WTC11 (cell line): ENCODE data around the gene CENPV. TPM values are rescaled to one million over a fixed set of nuclear protein-coding genes. Genes with fewer than 3 reads are reported as not detected.
"Not testable (repeated sequence)": the region's sequence is repeated elsewhere in the genome, so short reads cannot be mapped to it uniquely, and the experiment has no call there.

Source experiments
- ATAC-seq: fragments of 200-7000 bp; cut with Tn5 transposase; 2 replicates; pipeline ENCODE4 v1.10.0; 2021; ENCODE audit warnings: mild to moderate bottlenecking, moderate library complexity
- CTCF ChIA-PET: fragments of 300-600 bp; sonication (Branson Sonifier 250); formaldehyde crosslinking; loops from one replicate; lab custom pipeline; 2021; ENCODE audit warnings: antibody characterized with exemption; lab: Charles Lee
- POLR2A ChIA-PET: fragments of 350-600 bp; sonication (Branson Sonifier 250); formaldehyde crosslinking; loops from one replicate; lab custom pipeline; 2021; ENCODE audit warnings: antibody characterized with exemption; lab: Charles Lee
- DNase-seq: peaks from one replicate; pipeline ENCODE4 v3.0.0; 2021; ENCODE audit warnings: low spot score
- H3K27ac Mint-ChIP-seq: 2 replicates; pipeline ENCODE4 v1.8.0; 2021; ENCODE audit warnings: mixed read lengths
- H3K27me3 Mint-ChIP-seq: 2 replicates; pipeline ENCODE4 v1.8.0; 2021; ENCODE audit warnings: low read depth, mild to moderate bottlenecking, moderate library complexity, mixed read lengths
- H3K36me3 Mint-ChIP-seq: 2 replicates; pipeline ENCODE4 v1.8.0; 2021; ENCODE audit warnings: mixed read lengths
- H3K4me1 Mint-ChIP-seq: 2 replicates; pipeline ENCODE4 v1.8.0; 2022; ENCODE audit warnings: mixed read lengths
- H3K4me3 Mint-ChIP-seq: 2 replicates; pipeline ENCODE4 v1.8.0; 2021; ENCODE audit warnings: mild to moderate bottlenecking, moderate library complexity, mixed read lengths
- H3K9me3 Mint-ChIP-seq: 2 replicates; pipeline ENCODE4 v1.8.0; 2021; ENCODE audit warnings: mixed read lengths
- CREM ChIP-seq: sonication (generic); formaldehyde crosslinking; IDR thresholded peaks from 2 replicates; pipeline ENCODE4 v1.8.1; 2022; ENCODE audit warnings: mild to moderate bottlenecking, missing genetic modification reagents, moderate library complexity
- ESRRA ChIP-seq: sonication (generic); formaldehyde crosslinking; IDR thresholded peaks from 2 replicates; pipeline ENCODE4 v1.8.1; 2022; ENCODE audit warnings: mild to moderate bottlenecking, missing genetic modification reagents, borderline replicate concordance
- FOXP1 ChIP-seq: sonication (generic); formaldehyde crosslinking; IDR thresholded peaks from 2 replicates; pipeline ENCODE4 v1.8.0; 2022; ENCODE audit warnings: missing genetic modification reagents, mild to moderate bottlenecking, moderate library complexity, borderline replicate concordance
- GTF2I ChIP-seq: fragments of 250-450 bp; sonication (Bioruptor Pico); conservative IDR thresholded peaks from 2 replicates; pipeline ENCODE4 v1.4.0; 2021; ENCODE audit warnings: mild to moderate bottlenecking
- MXD4 ChIP-seq: fragments of 250-450 bp; sonication (Bioruptor Pico); IDR thresholded peaks from 2 replicates; pipeline ENCODE4 v1.8.0; 2021; ENCODE audit warnings: mild to moderate bottlenecking, moderate library complexity, borderline replicate concordance
- NFYB ChIP-seq: sonication (generic); formaldehyde crosslinking; conservative IDR thresholded peaks from 2 replicates; pipeline ENCODE4 v1.8.0; 2022; ENCODE audit warnings: low read depth, missing genetic modification reagents
- NR3C1 ChIP-seq: sonication (generic); formaldehyde crosslinking; conservative IDR thresholded peaks from 2 replicates; pipeline ENCODE4 v1.8.1; 2023; ENCODE audit warnings: low read depth, mild to moderate bottlenecking, missing genetic modification reagents
- RELA ChIP-seq: sonication (generic); formaldehyde crosslinking; IDR thresholded peaks from 2 replicates; pipeline ENCODE4 v1.8.1; 2022; ENCODE audit warnings: missing genetic modification reagents, mild to moderate bottlenecking, borderline replicate concordance
- SMAD3 ChIP-seq: sonication (generic); formaldehyde crosslinking; IDR thresholded peaks from 2 replicates; pipeline ENCODE4 v1.8.0; 2022; ENCODE audit warnings: missing genetic modification reagents, mild to moderate bottlenecking, borderline replicate concordance
- TCF7 ChIP-seq: sonication (generic); formaldehyde crosslinking; IDR thresholded peaks from 2 replicates; pipeline ENCODE4 v1.8.0; 2022; ENCODE audit warnings: mild to moderate bottlenecking, low read depth, missing genetic modification reagents, moderate library complexity
- TEAD1 ChIP-seq: sonication (generic); formaldehyde crosslinking; IDR thresholded peaks from 2 replicates; pipeline ENCODE4 v1.8.0; 2022; ENCODE audit warnings: mild to moderate bottlenecking, missing genetic modification reagents
- ZNF232 ChIP-seq: sonication (generic); formaldehyde crosslinking; IDR thresholded peaks from 2 replicates; pipeline ENCODE4 v1.8.0; 2022; ENCODE audit warnings: mild to moderate bottlenecking, missing genetic modification reagents
- ZNF396 ChIP-seq: fragments of 250-450 bp; sonication (Bioruptor Pico); IDR thresholded peaks from 2 replicates; pipeline ENCODE4 v1.8.0; 2021; ENCODE audit warnings: mild to moderate bottlenecking, moderate library complexity, borderline replicate concordance
- total RNA-seq: library from RNA; stranded (reverse); gene quantifications from 3 replicates; pipeline ENCODE4 v1.2.3, GENCODE V29; 2021
- TF ChIP-seq, protein P1 (sequence below): sonication (generic); formaldehyde crosslinking; IDR thresholded peaks from 2 replicates; pipeline ENCODE4 v1.8.1; 2022; ENCODE audit warnings: low read depth, missing genetic modification reagents, borderline replicate concordance
- TF ChIP-seq, protein P2 (sequence below): sonication (generic); formaldehyde crosslinking; IDR thresholded peaks from 2 replicates; pipeline ENCODE4 v1.8.0; 2022; ENCODE audit warnings: mild to moderate bottlenecking, missing genetic modification reagents
- TF ChIP-seq, protein P3 (sequence below): sonication (generic); formaldehyde crosslinking; IDR thresholded peaks from 2 replicates; pipeline ENCODE4 v1.8.0; 2023; ENCODE audit warnings: missing genetic modification reagents, mild to moderate bottlenecking, borderline replicate concordance
- TF ChIP-seq, protein P4 (sequence below): sonication (generic); formaldehyde crosslinking; IDR thresholded peaks from 2 replicates; pipeline ENCODE4 v1.8.1; 2022; ENCODE audit warnings: mild to moderate bottlenecking, missing genetic modification reagents, moderate library complexity, borderline replicate concordance
- TF ChIP-seq, protein P5 (sequence below): fragments of 250-450 bp; sonication (Bioruptor Pico); IDR thresholded peaks from 2 replicates; pipeline ENCODE4 v1.9.0; 2021; ENCODE audit warnings: mild to moderate bottlenecking
- TF ChIP-seq, protein P6 (sequence below): sonication (generic); formaldehyde crosslinking; IDR thresholded peaks from 2 replicates; pipeline ENCODE4 v1.8.0; 2022; ENCODE audit warnings: missing genetic modification reagents

Gene CENPV
- total RNA-seq, 1 experiment from 2014 or later, result 152 TPM

DNA sequence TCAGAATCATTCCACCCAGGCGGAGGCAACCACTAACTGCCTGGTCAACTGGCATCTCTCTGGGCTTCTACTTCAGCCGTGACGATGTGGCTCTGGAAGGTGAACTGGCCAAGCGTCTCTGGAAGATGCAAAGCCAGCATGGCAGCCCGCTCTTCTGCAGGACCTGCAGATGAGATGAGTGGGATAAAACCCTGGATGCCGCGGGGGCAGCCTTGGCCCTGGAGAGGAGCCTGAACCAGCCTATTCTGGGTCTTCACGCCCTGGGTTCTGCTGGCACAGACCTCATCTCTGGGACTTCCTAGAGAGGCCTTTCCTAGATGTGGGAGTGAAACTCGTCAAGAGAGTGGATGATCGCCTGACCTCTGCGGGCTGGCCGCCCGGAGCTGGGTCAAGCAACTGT lies 38.2 kb upstream of the CENPV start (continued):
- TF ChIP-seq, protein P1, sequence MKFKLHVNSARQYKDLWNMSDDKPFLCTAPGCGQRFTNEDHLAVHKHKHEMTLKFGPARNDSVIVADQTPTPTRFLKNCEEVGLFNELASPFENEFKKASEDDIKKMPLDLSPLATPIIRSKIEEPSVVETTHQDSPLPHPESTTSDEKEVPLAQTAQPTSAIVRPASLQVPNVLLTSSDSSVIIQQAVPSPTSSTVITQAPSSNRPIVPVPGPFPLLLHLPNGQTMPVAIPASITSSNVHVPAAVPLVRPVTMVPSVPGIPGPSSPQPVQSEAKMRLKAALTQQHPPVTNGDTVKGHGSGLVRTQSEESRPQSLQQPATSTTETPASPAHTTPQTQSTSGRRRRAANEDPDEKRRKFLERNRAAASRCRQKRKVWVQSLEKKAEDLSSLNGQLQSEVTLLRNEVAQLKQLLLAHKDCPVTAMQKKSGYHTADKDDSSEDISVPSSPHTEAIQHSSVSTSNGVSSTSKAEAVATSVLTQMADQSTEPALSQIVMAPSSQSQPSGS (CRISPR knock-in tag), result no peak
- TF ChIP-seq FOXP1 (CRISPR knock-in tag) (no peak), ZNF396 (CRISPR knock-in tag) (no peak)
- TF ChIP-seq, protein P2, sequence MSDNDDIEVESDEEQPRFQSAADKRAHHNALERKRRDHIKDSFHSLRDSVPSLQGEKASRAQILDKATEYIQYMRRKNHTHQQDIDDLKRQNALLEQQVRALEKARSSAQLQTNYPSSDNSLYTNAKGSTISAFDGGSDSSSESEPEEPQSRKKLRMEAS, result no peak

DNA sequence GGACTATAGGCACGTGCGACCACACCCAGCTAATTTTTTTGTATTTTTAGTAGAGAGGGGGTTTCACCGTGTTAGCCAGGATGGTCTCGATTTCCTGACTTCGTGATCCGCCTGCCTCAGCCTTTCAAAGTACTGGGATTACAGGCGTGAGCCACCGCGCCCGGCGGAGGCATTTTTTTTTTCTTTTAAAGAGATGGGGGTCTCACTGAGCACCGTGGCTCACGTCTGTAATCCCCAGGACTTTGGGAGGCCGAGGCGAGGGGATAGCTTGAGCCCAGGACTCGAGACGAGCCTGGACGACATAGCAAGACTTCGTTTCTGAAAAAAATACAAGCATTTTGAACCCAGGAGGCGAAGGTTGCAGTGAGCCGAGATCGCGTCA lies 32.8 kb upstream of the CENPV start:
- not testable (repeated sequence) for H3K27me3 Mint-ChIP-seq, DNase-seq, H3K9me3 Mint-ChIP-seq, ATAC-seq
- peak overlapping the region; percentile 90 for H3K4me3 Mint-ChIP-seq
- ChIA-PET CTCF (interaction anchor here (0.7 to 2.1 kb wide), 3 partner anchors 22 to 95 kb away, joined by 3 to 25 read pairs (median 5); no protein-coding TSS in a partner anchor), POLR2A (interaction anchor here (0.7 kb wide), 1 partner anchor 67 kb away, joined by 3 read pairs; no protein-coding TSS in a partner anchor)
- peaks cover 28% of the 10 kb centered on the region for H3K36me3 Mint-ChIP-seq
- H3K27ac Mint-ChIP-seq, result peak overlapping the region; percentile 100
- H3K4me1 Mint-ChIP-seq, result peaks cover 30% of the 10 kb centered on the region

DNA sequence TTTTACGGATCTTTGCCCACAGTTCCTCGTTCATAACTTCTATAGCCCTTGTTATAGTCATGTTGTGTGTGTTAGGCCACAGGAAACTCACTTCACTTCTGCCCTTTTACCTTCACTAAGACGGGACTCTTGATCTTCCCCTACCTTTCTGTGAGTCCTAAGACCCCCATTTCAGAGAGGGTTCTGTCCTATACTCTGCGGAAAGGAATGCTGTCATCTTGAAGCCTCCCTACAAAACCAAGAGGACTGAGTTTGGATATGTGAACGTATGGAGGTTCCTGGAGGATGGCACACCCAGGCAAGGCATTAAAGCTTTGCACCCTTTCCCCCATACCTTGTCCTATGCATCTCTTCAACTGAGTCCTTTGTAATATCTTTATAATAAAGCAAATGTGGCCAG lies 31.3 kb upstream of the CENPV start:
- H3K4me1 Mint-ChIP-seq, result peaks cover 30% of the 10 kb centered on the region
- peak overlapping the region; percentile 32 for H3K27ac Mint-ChIP-seq
- no peaks in the 10 kb centered on the region for H3K9me3 Mint-ChIP-seq
- DNase-seq (no peak), ATAC-seq (no peak)
- CTCF ChIA-PET, result interaction anchor here (1.1 to 2.1 kb wide), 2 partner anchors 21 to 43 kb away, joined by 3 to 25 read pairs; no protein-coding TSS in a partner anchor
- no peak overlapping the region for H3K4me3 Mint-ChIP-seq
- POLR2A ChIA-PET, result no interaction called here
- peaks cover 28% of the 10 kb centered on the region for H3K36me3 Mint-ChIP-seq
- H3K27me3 Mint-ChIP-seq, result no peaks in the 10 kb centered on the region; the same call in 1 of the 2 replicates
- TF ChIP-seq, protein P3, sequence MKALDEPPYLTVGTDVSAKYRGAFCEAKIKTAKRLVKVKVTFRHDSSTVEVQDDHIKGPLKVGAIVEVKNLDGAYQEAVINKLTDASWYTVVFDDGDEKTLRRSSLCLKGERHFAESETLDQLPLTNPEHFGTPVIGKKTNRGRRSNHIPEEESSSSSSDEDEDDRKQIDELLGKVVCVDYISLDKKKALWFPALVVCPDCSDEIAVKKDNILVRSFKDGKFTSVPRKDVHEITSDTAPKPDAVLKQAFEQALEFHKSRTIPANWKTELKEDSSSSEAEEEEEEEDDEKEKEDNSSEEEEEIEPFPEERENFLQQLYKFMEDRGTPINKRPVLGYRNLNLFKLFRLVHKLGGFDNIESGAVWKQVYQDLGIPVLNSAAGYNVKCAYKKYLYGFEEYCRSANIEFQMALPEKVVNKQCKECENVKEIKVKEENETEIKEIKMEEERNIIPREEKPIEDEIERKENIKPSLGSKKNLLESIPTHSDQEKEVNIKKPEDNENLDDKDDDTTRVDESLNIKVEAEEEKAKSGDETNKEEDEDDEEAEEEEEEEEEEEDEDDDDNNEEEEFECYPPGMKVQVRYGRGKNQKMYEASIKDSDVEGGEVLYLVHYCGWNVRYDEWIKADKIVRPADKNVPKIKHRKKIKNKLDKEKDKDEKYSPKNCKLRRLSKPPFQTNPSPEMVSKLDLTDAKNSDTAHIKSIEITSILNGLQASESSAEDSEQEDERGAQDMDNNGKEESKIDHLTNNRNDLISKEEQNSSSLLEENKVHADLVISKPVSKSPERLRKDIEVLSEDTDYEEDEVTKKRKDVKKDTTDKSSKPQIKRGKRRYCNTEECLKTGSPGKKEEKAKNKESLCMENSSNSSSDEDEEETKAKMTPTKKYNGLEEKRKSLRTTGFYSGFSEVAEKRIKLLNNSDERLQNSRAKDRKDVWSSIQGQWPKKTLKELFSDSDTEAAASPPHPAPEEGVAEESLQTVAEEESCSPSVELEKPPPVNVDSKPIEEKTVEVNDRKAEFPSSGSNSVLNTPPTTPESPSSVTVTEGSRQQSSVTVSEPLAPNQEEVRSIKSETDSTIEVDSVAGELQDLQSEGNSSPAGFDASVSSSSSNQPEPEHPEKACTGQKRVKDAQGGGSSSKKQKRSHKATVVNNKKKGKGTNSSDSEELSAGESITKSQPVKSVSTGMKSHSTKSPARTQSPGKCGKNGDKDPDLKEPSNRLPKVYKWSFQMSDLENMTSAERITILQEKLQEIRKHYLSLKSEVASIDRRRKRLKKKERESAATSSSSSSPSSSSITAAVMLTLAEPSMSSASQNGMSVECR (CRISPR knock-in tag), result no peak
- TF ChIP-seq NR3C1 (CRISPR knock-in tag) (no peak), CREM (CRISPR knock-in tag) (no peak), ESRRA (CRISPR knock-in tag) (no peak), ZNF232 (no peak), MXD4 (CRISPR knock-in tag) (no peak), SMAD3 (CRISPR knock-in tag) (no peak), TCF7 (no peak), GTF2I (CRISPR knock-in tag) (no peak), NFYB (CRISPR knock-in tag) (no peak), TEAD1 (CRISPR knock-in tag) (no peak), RELA (CRISPR knock-in tag) (no peak)
- TF ChIP-seq, protein P4, sequence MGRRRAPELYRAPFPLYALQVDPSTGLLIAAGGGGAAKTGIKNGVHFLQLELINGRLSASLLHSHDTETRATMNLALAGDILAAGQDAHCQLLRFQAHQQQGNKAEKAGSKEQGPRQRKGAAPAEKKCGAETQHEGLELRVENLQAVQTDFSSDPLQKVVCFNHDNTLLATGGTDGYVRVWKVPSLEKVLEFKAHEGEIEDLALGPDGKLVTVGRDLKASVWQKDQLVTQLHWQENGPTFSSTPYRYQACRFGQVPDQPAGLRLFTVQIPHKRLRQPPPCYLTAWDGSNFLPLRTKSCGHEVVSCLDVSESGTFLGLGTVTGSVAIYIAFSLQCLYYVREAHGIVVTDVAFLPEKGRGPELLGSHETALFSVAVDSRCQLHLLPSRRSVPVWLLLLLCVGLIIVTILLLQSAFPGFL (CRISPR knock-in tag), result no peak
- TF ChIP-seq, protein P5, sequence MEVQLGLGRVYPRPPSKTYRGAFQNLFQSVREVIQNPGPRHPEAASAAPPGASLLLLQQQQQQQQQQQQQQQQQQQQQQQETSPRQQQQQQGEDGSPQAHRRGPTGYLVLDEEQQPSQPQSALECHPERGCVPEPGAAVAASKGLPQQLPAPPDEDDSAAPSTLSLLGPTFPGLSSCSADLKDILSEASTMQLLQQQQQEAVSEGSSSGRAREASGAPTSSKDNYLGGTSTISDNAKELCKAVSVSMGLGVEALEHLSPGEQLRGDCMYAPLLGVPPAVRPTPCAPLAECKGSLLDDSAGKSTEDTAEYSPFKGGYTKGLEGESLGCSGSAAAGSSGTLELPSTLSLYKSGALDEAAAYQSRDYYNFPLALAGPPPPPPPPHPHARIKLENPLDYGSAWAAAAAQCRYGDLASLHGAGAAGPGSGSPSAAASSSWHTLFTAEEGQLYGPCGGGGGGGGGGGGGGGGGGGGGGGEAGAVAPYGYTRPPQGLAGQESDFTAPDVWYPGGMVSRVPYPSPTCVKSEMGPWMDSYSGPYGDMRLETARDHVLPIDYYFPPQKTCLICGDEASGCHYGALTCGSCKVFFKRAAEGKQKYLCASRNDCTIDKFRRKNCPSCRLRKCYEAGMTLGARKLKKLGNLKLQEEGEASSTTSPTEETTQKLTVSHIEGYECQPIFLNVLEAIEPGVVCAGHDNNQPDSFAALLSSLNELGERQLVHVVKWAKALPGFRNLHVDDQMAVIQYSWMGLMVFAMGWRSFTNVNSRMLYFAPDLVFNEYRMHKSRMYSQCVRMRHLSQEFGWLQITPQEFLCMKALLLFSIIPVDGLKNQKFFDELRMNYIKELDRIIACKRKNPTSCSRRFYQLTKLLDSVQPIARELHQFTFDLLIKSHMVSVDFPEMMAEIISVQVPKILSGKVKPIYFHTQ, result no peak
- TF ChIP-seq, protein P6, sequence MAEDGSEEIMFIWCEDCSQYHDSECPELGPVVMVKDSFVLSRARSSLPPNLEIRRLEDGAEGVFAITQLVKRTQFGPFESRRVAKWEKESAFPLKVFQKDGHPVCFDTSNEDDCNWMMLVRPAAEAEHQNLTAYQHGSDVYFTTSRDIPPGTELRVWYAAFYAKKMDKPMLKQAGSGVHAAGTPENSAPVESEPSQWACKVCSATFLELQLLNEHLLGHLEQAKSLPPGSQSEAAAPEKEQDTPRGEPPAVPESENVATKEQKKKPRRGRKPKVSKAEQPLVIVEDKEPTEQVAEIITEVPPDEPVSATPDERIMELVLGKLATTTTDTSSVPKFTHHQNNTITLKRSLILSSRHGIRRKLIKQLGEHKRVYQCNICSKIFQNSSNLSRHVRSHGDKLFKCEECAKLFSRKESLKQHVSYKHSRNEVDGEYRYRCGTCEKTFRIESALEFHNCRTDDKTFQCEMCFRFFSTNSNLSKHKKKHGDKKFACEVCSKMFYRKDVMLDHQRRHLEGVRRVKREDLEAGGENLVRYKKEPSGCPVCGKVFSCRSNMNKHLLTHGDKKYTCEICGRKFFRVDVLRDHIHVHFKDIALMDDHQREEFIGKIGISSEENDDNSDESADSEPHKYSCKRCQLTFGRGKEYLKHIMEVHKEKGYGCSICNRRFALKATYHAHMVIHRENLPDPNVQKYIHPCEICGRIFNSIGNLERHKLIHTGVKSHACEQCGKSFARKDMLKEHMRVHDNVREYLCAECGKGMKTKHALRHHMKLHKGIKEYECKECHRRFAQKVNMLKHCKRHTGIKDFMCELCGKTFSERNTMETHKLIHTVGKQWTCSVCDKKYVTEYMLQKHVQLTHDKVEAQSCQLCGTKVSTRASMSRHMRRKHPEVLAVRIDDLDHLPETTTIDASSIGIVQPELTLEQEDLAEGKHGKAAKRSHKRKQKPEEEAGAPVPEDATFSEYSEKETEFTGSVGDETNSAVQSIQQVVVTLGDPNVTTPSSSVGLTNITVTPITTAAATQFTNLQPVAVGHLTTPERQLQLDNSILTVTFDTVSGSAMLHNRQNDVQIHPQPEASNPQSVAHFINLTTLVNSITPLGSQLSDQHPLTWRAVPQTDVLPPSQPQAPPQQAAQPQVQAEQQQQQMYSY (CRISPR knock-in tag), result no peak
